NCI-H2107 (cell line): Measurements from ENCODE around the gene COL6A3.

Source experiments
- DNase-seq: peaks from one replicate; lab custom pipeline; 2025; lab: John Stamatoyannopoulos, UW

The COL6A3 gene

GRCh38 chr2:237295889-237296480 is 118.0 kb downstream of the COL6A3 start:
- DNase-seq: no peak

DNA sequence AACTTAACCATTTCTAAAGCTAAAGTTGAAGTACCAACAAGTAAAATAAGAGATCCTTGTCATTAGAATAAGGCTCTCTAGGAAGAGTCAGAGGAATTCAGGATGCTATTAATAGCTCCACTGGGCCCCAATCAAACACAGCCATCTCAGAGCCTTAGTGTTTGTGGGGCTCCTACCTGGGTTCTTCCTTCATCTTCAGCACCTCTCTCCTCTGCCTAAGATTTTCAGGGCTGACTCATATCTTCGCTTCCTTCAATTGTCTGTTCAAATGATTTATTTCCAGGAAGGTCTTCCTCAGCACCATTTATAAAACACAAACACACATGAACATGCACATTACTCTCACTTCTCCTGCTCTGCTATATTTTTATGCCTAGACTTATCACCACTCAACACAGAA is 119.5 kb downstream of the COL6A3 start:
- DNase-seq: no peak

DNA sequence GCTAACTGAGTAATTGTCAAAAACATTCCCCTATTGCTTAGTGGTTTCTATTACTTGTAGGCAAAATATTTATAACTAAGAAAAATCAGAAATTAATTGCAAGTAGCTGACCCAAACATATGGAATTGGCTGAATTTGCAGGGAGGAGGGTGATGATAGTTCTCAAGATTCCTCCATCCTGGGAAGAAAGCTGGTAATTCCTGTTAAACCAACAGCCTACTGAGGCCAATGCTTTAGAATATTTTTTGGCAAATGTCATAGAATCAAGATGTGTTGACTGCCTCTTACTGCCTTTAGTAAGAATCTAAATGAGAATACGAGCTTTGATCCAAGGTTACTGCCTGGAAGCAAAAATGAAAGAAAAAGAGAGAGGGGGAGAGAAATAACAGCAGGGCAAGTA is 120.0 kb downstream of the COL6A3 start:
- no peak for DNase-seq

DNA sequence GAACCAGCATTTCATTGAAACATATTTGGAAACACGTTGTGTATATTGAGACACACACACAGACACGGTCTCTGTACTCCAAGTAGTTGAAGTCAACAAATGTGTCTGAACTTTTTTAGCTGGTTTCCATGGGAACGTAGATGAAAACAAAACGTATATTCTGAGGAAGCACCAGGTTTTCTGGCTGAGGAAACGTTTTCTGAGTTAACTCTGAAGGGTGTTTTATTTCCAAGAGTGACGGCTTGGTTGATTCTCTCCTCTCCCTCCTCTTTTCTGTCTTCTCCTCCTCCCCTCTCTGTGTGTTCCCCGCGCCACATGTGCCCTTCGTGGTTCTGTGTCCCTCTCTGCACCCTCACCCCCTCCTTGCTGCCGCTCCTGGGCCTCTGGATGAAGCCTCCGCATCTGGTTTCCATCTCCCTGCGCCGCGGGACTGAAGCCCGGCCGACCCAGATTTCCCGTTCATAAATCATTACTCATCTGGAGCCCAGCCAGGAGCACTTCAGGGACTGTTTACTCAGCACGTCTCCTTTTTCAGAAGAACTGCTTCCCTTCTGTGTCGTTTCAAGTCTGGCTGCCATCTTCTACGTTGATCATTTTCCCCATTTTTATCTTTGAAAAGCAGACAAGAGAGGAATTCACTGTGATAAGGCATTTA is 122.7 kb downstream of the COL6A3 start:
- DNase-seq: peak; percentile 42

GRCh38 chr2:237290261-237290660 is 123.7 kb downstream of the COL6A3 start:
- DNase-seq: no peak

DNA sequence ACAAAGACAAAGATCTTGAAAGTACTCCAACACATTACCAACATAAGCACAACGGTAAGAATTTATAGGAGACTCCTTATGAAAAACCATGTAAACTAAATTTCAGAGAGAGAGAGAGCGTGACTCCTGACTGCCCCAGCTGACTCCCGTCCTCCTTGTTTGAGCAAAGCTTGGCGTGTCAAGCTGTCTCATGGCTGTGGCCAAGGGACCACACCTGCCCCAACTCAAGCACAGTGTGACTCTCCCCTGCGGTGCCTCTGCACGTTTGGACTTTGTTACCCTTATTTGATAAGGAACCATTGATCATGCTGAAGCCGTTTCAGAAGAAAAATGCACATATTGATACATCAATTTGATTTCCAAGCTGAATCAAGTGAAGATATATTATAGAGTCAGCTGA is 124.8 kb downstream of the COL6A3 start:
- DNase-seq: no peak

DNA sequence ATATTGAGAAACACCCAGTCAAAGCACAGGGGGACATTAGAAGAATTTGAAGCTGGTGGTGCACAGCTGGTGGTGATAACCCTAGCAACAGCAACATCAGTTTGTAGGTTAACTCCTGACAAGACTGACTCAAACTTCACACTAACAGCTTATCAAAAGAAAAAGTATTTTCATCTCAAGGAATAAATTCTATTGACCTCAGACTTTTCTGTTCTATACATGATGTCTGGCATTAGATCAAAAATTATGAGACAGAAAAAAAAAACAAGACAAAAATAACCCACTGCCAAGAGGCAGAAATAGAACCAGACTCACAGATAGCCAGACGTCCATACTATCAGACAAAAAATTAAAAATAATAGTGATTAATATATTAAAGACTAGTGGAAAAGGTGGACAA is 126.1 kb downstream of the COL6A3 start:
- no peak for DNase-seq

DNA sequence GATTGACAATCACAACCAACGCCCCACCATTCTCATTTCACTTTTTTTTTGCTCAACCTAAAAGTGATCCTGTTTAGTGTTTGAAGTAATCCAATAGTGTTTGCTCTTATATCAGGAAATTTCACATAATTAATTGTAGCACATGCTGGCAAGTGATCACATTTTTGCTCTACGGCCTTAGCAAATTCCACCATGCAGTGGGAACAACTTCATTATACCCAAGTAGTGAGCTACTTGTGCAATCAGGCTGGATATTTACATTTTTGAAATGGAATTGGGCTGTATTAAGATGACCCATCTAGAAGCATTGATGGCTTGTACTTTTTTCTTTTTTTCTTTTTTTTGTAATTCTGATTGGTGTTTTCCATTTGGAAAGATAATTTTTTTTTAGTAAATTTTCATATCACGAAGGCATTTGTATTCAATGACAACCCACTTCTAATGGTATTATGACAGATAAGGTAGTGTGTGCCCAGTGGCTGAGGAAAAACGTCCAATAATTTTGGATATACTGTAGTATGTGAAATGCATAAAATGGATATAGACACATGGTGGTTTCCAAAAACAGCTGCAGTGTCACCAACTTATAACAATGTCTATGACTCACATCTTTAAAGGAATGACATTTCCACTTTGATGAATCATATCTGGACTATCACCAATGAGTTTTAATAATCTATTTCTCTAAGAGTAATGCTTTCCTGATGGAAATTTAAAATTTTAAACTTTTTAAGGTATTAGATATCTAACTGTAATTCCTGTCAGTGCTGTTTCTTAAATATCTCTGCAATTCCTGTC is 130.6 kb downstream of the COL6A3 start:
- no peak for DNase-seq

DNA sequence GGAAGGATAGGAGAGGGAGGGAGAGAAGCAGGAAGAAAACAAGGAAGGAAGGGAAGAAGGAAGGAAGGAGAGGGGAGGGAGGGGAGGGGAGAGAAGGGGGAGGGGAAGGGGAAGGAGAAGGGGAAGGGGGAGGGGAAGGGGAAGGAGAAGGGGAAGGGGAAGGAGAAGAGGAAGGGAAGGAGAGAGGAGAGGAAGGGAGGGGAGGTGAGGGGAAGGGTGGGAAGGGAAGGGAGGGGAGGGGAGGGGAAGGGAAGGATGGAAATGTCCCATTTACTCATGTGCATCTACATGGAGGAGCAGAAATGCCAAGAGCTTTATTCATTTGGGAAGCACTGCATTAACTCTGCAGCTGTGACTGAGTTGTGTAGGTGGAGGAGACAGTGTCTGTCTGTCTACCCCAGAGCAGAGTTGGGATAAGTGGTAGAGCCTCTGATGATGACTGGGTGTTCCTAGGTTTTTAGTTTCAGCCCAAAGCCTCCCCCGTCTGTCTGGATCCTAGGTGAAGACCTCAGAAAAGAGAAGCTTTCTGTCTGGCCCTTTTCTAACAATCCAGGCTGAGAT is 131.3 kb downstream of the COL6A3 start:
- no peak for DNase-seq

DNA sequence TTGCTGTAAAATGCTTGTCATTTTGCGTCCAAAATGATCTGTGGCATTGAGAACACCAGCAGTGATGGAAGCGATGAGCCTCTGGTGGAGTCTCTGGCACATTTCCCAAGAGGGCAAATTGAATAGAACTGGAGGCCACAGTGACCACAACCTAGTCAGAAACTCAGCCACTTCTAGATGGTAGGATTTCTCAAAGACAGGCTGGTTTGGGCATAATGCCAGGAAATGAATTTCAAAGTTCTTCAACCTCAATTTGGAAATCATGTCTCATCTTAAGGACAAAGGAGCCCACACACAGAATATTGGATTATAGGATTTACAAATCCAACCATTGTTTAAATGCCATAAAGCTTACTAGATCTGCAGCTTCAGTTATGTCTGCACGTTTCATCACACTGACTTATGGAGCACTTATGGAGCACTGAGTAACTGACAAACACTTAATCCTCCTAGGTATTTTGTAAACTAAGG is 132.1 kb downstream of the COL6A3 start:
- no peak for DNase-seq

DNA sequence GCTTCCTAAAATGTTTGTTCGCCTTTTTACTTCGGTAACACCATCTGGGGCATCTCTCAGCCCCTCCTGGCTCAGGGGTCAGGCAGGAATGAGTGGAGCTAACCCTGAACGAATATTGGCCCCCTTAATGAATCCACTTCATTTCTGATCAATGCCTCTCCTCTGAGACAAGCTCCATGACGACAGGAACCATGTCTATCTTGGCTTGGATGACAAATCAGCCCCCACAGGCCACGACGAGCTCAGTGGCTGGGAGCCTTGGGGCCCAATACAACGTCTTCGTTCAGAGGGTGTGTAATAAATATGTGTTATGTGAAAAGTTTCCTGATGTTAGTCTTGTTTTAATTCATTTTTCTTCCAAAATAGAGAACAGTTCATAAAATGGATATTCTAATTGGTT is 133.0 kb downstream of the COL6A3 start:
- DNase-seq: no peak

DNA sequence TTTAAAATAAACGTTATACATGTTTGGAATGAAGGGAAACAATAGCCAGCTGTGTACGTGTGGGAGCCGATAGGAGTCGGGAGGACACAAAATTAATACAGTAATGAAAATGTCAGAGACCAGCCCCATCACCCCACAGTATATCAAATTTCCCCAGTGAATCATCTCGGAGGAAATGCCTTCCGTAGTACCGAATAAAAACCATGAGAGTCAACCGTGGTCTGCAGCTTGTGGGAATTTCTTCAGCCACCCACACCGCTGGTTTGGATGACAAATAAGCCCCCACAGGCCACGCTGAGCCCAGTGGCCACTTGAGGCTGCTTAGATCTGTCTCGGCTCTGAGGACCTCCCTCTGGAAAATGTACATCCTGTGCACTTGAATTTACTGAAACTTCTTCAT is 133.7 kb downstream of the COL6A3 start:
- DNase-seq: no peak

- no peak for DNase-seq
Observed at GRCh38 chr2:237279012-237279768, 134.8 kb downstream of the COL6A3 start.

DNA sequence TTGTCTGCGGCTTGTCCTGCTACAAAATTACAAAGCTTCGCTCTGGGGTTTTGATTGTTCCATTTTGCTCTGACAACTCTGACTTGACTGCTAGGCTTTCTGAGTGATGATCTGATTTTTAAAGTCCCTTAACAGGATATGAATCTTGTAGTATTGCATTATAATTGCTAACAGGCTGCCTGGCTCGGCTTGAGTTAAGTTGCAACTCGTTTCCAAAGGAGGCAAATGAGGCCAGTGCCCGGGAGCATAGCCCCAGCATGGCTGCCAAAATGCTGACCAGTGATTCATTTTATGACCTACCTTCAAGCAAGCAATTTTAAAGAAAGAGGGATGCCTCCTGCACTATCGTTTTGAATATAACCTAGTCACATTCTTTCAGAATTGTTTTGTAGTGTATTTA is 135.4 kb downstream of the COL6A3 start:
- no peak for DNase-seq

DNA sequence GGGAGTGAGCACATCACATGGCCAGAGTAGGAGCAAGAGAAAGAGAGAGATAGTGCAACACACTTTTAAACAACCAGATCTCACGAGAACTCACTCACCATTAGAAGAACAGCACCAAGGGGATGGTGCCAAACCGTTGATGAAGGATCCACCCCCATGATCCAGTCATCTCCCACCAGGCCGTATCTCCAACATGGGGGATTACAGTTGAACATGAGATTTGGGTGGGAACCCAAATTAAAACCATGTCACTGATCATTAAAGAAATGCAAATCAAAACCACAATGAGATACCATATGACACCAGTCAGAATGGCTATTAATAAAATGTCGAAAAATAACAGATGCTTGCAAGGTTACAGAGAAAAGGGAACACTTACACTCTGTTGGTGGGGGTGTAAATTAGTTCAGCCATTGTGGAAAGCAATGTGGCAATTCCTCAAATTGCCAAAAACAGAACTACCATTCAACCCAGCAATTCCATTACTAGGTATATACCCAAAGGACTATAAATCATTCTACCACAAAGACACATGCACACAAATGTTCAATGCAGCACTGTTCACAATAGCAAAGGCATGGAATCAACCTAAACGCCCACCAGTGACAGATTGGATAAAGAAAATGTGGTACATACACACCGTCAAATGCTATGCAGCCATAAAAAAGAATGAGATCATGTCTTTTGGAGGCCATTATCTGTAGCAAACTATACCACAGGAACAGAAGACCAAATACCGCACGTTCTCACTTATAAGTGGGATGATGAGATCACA is 137.1 kb downstream of the COL6A3 start:
- DNase-seq: no peak
